Stomach (tissue), 4 donors: Measurements from ENCODE around the gene IL16.

ENCODE experiments used
- CTCF ChIP-seq, 7 experiments: fragments of 450-650 bp in 4 of 7; fragments of 200-600 bp in 3 of 7; sonication (generic) in 3 of 7; IDR thresholded peaks; one replicate each; pipeline ENCODE4 v1.5.1; 2016 to 2019; ENCODE audit warnings: antibody characterized with exemption in 7 of 7, control low read depth in 2 of 7, mild to moderate bottlenecking in 1 of 7
- EP300 ChIP-seq: sonication (generic); formaldehyde crosslinking; IDR thresholded peaks from one replicate; pipeline ENCODE4 v1.6.1; 2017; ENCODE audit warnings: antibody characterized with exemption
- POLR2A ChIP-seq, 4 donors: fragments of 450-650 bp; IDR thresholded peaks; one replicate each; pipeline ENCODE4 v1.6.1; 2016; ENCODE audit warnings: antibody characterized with exemption in 4 of 4, control low read depth in 2 of 4, mild to moderate bottlenecking in 1 of 4, moderate library complexity in 1 of 4
- POLR2AphosphoS5 ChIP-seq, 3 donors: sonication (generic); formaldehyde crosslinking; IDR thresholded peaks; one replicate each; pipeline ENCODE4 v1.6.1; 2016; ENCODE audit warnings: antibody characterized with exemption in 3 of 3

GRCh38 chr15:81333363-81333762 lies 136.7 kb downstream of the IL16 start:
- TF ChIP-seq CTCF (IDR thresholded peaks at IDR 0.05) (no peak), POLR2A (IDR thresholded peaks at IDR 0.05) (no peak), POLR2AphosphoS5 (IDR thresholded peaks at IDR 0.05) (no peak), EP300 (no peak)
